Spleen (tissue), 11 donors: Measurements from ENCODE around the gene TOX3. TPM values are rescaled to one million over a fixed set of nuclear protein-coding genes. Genes with fewer than 3 reads are reported as not detected.

Experiments
- DNase-seq: peaks from one replicate; pipeline ENCODE4 v3.0.0-alpha.2; 2020
- H3K27ac ChIP-seq, 8 donors: fragments of 200-600 bp; sonication (generic) in 7 of 8; 1 replicate in 4 of 8; 2 replicates in 4 of 8; pipeline versions ENCODE4 v1.5.0 to v1.8.0; 2016 to 2021; ENCODE audit warnings: inconsistent platforms in 4 of 8, mild to moderate bottlenecking in 4 of 8, moderate library complexity in 1 of 8
- H3K27me3 ChIP-seq, 7 donors: fragments of 200-600 bp; sonication (generic) in 6 of 7; replicated peaks in 1 of 7; 1 replicate in 4 of 7; 2 replicates in 3 of 7; pipeline versions ENCODE4 v1.5.0 to v1.8.0; 2016 to 2021; ENCODE audit warnings: inconsistent platforms in 3 of 7, mild to moderate bottlenecking in 1 of 7
- H3K36me3 ChIP-seq, 6 donors: fragments of 200-600 bp; sonication (generic) in 5 of 6; 1 replicate in 4 of 6; 2 replicates in 2 of 6; pipeline versions ENCODE4 v1.5.0 to v1.8.0; 2016 to 2021; ENCODE audit warnings: inconsistent platforms in 2 of 6
- H3K4me1 ChIP-seq, 6 donors: fragments of 200-600 bp; sonication (generic) in 5 of 6; 1 replicate in 3 of 6; 2 replicates in 3 of 6; pipeline versions ENCODE4 v1.5.0 to v1.8.0; 2016 to 2021; ENCODE audit warnings: inconsistent platforms in 3 of 6
- H3K4me3 ChIP-seq, 8 donors: fragments of 200-600 bp; sonication (generic) in 7 of 8; 1 replicate in 4 of 8; 2 replicates in 4 of 8; pipeline versions ENCODE4 v1.5.0 to v1.8.0; 2016 to 2021; ENCODE audit warnings: inconsistent platforms in 4 of 8, mild to moderate bottlenecking in 4 of 8, moderate library complexity in 2 of 8
- H3K9me3 ChIP-seq, 8 donors: fragments of 200-600 bp; sonication (generic) in 7 of 8; 1 replicate in 4 of 8; 2 replicates in 4 of 8; pipeline versions ENCODE4 v1.5.0 to v1.8.0; 2016 to 2021; ENCODE audit warnings: inconsistent platforms in 4 of 8
- CTCF ChIP-seq, 11 experiments: fragments of 200-600 bp in 7 of 11; fragments of 450-650 bp in 4 of 11; sonication (generic) in 4 of 11; IDR thresholded peaks in 8 of 11; conservative IDR thresholded peaks in 3 of 11; 1 replicate in 7 of 11; 2 replicates in 4 of 11; pipeline versions ENCODE4 v1.4.0 to v1.8.0; 2016 to 2021; ENCODE audit warnings: antibody characterized with exemption in 11 of 11, inconsistent platforms in 4 of 11, mild to moderate bottlenecking in 1 of 11
- POLR2A ChIP-seq, 3 donors: fragments of 450-650 bp; IDR thresholded peaks; one replicate each; pipeline ENCODE4 v1.5.1; 2017; ENCODE audit warnings: antibody characterized with exemption in 3 of 3, mild to moderate bottlenecking in 1 of 3
- POLR2AphosphoS5 ChIP-seq, 3 donors: sonication (generic); formaldehyde crosslinking; IDR thresholded peaks; one replicate each; pipeline ENCODE4 v1.5.1; 2017; ENCODE audit warnings: antibody characterized with exemption in 3 of 3
- WGBS, 5 donors: extraction: QIAGEN DNeasy Blood & Tissue Kit in 3 of 5; methylation state at CpG; one replicate each; pipeline versions ENCODE4 v1.1.5 to v1.1.7; 2013 to 2018; 5-methylcytosine and 5-hydroxymethylcytosine counted together
- intact Hi-C: fragments of 100-400 bp; cut with DNase I; formaldehyde crosslinking; loops from one replicate; pipeline ENCODE4 v1.15.0; 2023; ENCODE audit warnings: low total_unique reads
- polyA plus RNA-seq, 3 donors: library from polyadenylated mRNA; stranded (reverse); fragments of 200-250 nt; gene quantifications; one replicate each; pipeline ENCODE4 v1.2.1, GENCODE V29; 2013
- total RNA-seq, 7 donors: library from RNA; depleted of rRNA in 3 of 7; stranded (reverse); fragments of >200 nt in 3 of 7; fragmentation: NEBNext Ultra II Directional in 4 of 7; extraction: Animal tissue kit (Norgen Biotek cat#: 25700) in 4 of 7; gene quantifications; one replicate each; pipeline versions ENCODE4 v1.1.0 to v1.2.1, GENCODE V29; 2016 to 2021
- donor health status: healthy with polysubstance abuse.
- donor health status: DM: no; HTN: no; CAD: no; lungs with moderate emphysema.
- donor health status: DM: no; HTN: no; CAD: no.
- donor health status: Bipolar disorder and iron deficiency.
- donor health status: healthy.
- donor health status: DM: no; HTN: no; CAD: no.
- donor health status: DM: yes; HTN: yes; CAD: no.

TOX3 gene
- total and polyA plus RNA-seq, 10 donors, result 0.03 to 0.11 TPM; not detected in 8

DNA sequence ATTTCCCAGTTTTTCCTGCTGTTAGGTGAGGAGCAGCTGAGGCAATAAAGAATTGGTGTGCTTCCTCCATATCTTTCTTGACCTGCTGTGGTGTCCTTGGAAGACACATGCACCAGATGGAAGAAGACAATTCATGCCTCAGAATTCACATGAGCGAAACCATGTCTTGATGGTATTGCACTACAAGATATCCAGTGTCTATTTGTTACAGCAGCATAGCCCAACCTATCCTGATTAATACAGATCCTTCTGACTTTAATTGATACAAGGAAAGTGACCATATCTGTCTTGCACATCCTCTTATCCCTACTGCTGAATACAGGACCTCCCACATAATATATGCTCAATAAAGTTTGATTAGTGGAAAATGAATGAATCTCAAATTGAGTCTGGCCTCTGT lies 9.1 kb upstream of the TOX3 start:
- H3K4me1 ChIP-seq, result no peaks in the 10 kb centered on the region
- DNase-seq, result no peak
- intact Hi-C loops, result no loop called here
- H3K27ac ChIP-seq, result no peak overlapping the region
- no peak overlapping the region for H3K4me3 ChIP-seq
- H3K9me3 ChIP-seq, result peaks cover 0 to 4% (median 0%) of the 10 kb centered on the region in 8 donors
- peaks cover 0 to 4% (median 0%) of the 10 kb centered on the region in 7 donors for H3K27me3 ChIP-seq
- TF ChIP-seq POLR2AphosphoS5 (IDR thresholded peaks at IDR 0.05) (no peak), POLR2A (IDR thresholded peaks at IDR 0.05) (no peak), CTCF (IDR thresholded peaks at IDR 0.05 in 8 of 11, conservative IDR thresholded peaks at IDR 0.05 in 3 of 11) (no peak)
- no peaks in the 10 kb centered on the region for H3K36me3 ChIP-seq
- 80 to 92% (median 85%) methylated on average over 1 of the region's 1 CpG for WGBS, 5 donors

DNA sequence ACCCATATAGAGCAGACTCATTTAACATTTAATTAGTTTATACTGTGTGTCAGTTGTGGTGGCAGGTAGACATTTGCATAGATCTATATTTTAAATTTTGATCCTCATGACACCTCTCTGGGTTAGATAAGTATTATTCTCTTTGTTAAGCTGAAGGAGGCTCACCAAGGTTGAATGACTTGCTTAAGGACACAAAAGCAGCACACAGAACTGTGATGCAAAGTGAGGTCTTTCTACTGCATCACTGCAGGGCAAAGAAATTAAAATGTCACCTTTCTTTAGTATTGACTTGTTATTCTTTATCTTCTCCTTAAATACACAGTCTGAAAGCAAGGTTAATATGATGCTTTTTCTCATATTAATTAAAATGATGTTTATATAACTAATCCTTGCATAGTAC lies 8.6 kb upstream of the TOX3 start:
- Histone ChIP-seq H3K27ac (no peak overlapping the region), H3K4me1 (no peaks in the 10 kb centered on the region), H3K27me3 (peaks cover 0 to 9% (median 0%) of the 10 kb centered on the region in 7 donors), H3K36me3 (no peaks in the 10 kb centered on the region), H3K4me3 (no peak overlapping the region), H3K9me3 (peaks cover 0 to 4% (median 0%) of the 10 kb centered on the region in 8 donors)
- intact Hi-C loops, result no loop called here
- TF ChIP-seq CTCF (IDR thresholded peaks at IDR 0.05 in 8 of 11, conservative IDR thresholded peaks at IDR 0.05 in 3 of 11) (no peak), POLR2AphosphoS5 (IDR thresholded peaks at IDR 0.05) (no peak), POLR2A (IDR thresholded peaks at IDR 0.05) (no peak)
- no peak for DNase-seq

DNA sequence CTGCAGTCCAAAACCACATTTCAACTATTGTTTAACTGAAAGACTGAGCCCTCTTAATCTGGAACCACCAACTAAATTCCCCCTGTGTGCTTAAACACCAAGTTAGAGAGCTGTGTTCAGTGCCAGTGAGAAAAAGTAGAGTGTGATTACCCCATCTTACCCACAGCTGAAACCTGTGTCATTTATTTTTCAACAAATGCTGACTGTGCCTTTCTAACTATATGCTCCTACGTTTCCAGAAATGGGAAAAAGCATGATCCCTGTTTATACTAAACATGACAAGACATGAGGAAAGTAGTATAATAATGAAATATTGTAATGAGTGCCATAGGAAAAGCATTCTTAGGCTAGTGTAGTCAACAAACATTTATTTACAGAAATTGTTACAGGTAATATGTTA lies 7.4 kb upstream of the TOX3 start:
- H3K4me3 ChIP-seq, result no peak overlapping the region
- DNase-seq, result no peak
- peaks cover 0 to 17% (median 0%) of the 10 kb centered on the region in 7 donors for H3K27me3 ChIP-seq
- peaks cover 0 to 4% (median 0%) of the 10 kb centered on the region in 8 donors for H3K9me3 ChIP-seq
- WGBS, 5 donors, result 38 to 55% (median 50%) methylated on average over 1 of the region's 1 CpG
- no peak for TF ChIP-seq CTCF (IDR thresholded peaks at IDR 0.05 in 8 of 11, conservative IDR thresholded peaks at IDR 0.05 in 3 of 11)
- no peak for TF ChIP-seq POLR2AphosphoS5 (IDR thresholded peaks at IDR 0.05)
- TF ChIP-seq POLR2A (IDR thresholded peaks at IDR 0.05), result no peak
- intact Hi-C loops, result no loop called here
- H3K27ac ChIP-seq, result no peak overlapping the region
- H3K36me3 ChIP-seq, result no peaks in the 10 kb centered on the region
- H3K4me1 ChIP-seq, result no peaks in the 10 kb centered on the region

GRCh38 chr16:52553322-52553721 lies 6.4 kb upstream of the TOX3 start:
- peaks cover 0 to 27% (median 3%) of the 10 kb centered on the region in 7 donors for H3K27me3 ChIP-seq
- H3K9me3 ChIP-seq, result peaks cover 0 to 4% (median 0%) of the 10 kb centered on the region in 8 donors
- intact Hi-C loops, result no loop called here
- H3K27ac ChIP-seq, result no peak overlapping the region
- DNase-seq, result no peak
- no peak overlapping the region for H3K4me3 ChIP-seq
- TF ChIP-seq POLR2AphosphoS5 (IDR thresholded peaks at IDR 0.05) (no peak), POLR2A (IDR thresholded peaks at IDR 0.05) (no peak)
- WGBS, 5 donors, result 73 to 93% (median 77%) methylated on average over 2 of the region's 2 CpGs
- no peaks in the 10 kb centered on the region for H3K36me3 ChIP-seq
- H3K4me1 ChIP-seq, result no peaks in the 10 kb centered on the region

DNA sequence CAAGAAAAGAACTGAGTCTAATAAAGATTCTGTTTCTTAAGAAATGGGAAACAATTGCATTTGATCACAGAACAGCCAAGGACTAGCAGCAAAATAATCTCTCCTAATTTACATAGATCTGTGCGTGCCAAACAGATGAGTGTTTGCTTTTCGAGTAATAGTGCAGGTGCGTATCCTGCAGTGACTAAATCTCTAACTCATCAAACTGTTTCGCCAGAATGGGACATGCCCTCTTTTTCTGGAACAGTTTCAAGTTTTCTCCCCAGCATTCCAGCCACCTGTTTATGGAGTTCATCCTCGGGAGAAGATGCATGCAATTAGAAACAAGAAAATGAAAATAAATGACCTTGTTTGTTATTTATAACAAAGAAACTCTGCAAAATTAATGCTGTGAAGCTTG lies 5.7 kb upstream of the TOX3 start:
- Histone ChIP-seq H3K27me3 (peaks cover 0 to 34% (median 7%) of the 10 kb centered on the region in 7 donors), H3K4me3 (no peak overlapping the region), H3K9me3 (peaks cover 0 to 4% (median 0%) of the 10 kb centered on the region in 8 donors), H3K27ac (no peak overlapping the region), H3K36me3 (no peaks in the 10 kb centered on the region), H3K4me1 (no peaks in the 10 kb centered on the region)
- intact Hi-C loops, result no loop called here
- TF ChIP-seq CTCF (IDR thresholded peaks at IDR 0.05 in 8 of 11, conservative IDR thresholded peaks at IDR 0.05 in 3 of 11) (no peak), POLR2A (IDR thresholded peaks at IDR 0.05) (no peak), POLR2AphosphoS5 (IDR thresholded peaks at IDR 0.05) (no peak)
- WGBS, 5 donors, result 62 to 75% (median 65%) methylated on average over 5 of the region's 5 CpGs
- DNase-seq, result no peak
